Muscle of leg (tissue), 11 donors: ENCODE data around the gene CYB561. TPM values are rescaled to one million over a fixed set of nuclear protein-coding genes. Genes with fewer than 3 reads are reported as not detected.
A peak's percentile ranks its signal among the peaks of the same experiment; 100 is the strongest.

ENCODE experiments used
- DNase-seq: peaks from one replicate; pipeline ENCODE4 v3.0.0; 2013
- H3K27ac ChIP-seq: one replicate; pipeline ENCODE4 v1.5.1; 2013; ENCODE audit warnings: mild to moderate bottlenecking, low read length, control low read depth
- H3K27me3 ChIP-seq: one replicate; pipeline ENCODE4 v1.6.1; 2013; ENCODE audit warnings: low read length; ENCODE audit not compliant: control insufficient read depth, insufficient read depth
- H3K36me3 ChIP-seq: one replicate; pipeline ENCODE4 v1.6.1; 2013; ENCODE audit warnings: low read length; ENCODE audit not compliant: control insufficient read depth, insufficient read depth
- H3K4me1 ChIP-seq: one replicate; pipeline ENCODE4 v1.6.1; 2013; ENCODE audit warnings: low read length; ENCODE audit not compliant: control insufficient read depth, insufficient read depth
- H3K4me3 ChIP-seq: one replicate; pipeline ENCODE4 v1.5.1; 2013; ENCODE audit warnings: low read length, control low read depth
- H3K9me3 ChIP-seq: replicated peaks from 2 replicates; pipeline ENCODE4 v1.6.1; 2013; ENCODE audit warnings: low read depth, low read length; ENCODE audit not compliant: control insufficient read depth
- WGBS: methylation state at CpG from one replicate; pipeline ENCODE4 v1.1.5; 2013; ENCODE audit warnings: missing lambda C conversion rate; ENCODE audit not compliant: insufficient coverage; 5-methylcytosine and 5-hydroxymethylcytosine counted together
- polyA plus RNA-seq, 8 donors: library from polyadenylated mRNA; unstranded; fragments of 120-200 nt; gene quantifications; one replicate each; pipeline versions ENCODE4 v1.2.1 to v1.2.3, GENCODE V29; 2013; ENCODE audit warnings: inconsistent platforms in 1 of 8, low replicate concordance in 1 of 8; ENCODE audit not compliant: insufficient read length in 8 of 8, insufficient read depth in 1 of 8
- total RNA-seq: library from RNA; stranded (reverse); fragments of 120-200 nt; gene quantifications from one replicate; pipeline ENCODE4 v1.2.4, GENCODE V29; 2013

CYB561 gene
- total and polyA plus RNA-seq, 9 donors, result 3.5 to 8.5 (median 5.1) TPM

DNA sequence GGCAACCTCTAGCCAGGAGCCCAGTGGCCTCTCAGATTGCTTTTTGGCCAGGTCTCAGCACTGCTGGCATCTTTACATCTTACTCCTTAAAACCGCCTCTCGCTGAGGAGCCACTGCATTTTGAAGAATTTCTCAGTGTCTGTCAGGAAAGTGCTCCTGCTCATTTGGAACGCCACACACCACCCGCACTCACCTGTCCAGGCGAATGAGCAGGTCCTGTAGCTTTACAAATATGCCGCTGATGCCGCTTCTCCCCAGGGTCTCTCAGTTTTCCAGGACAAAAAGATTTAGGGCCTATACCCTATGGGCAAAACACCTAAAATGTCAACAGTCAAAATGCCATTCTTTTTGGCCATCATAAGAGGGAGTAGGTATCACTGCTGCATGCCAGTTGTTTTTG, 22.1 kb downstream of the CYB561 start:
- WGBS, result 89% methylated on average over 7 of the region's 7 CpGs
- H3K27ac ChIP-seq, result no peak overlapping the region
- no peaks in the 10 kb centered on the region for H3K9me3 ChIP-seq
- no peak overlapping the region for H3K4me3 ChIP-seq
- H3K36me3 ChIP-seq, result peaks cover 72% of the 10 kb centered on the region
- no peaks in the 10 kb centered on the region for H3K27me3 ChIP-seq
- peaks cover 10% of the 10 kb centered on the region for H3K4me1 ChIP-seq
- DNase-seq, result no peak

DNA sequence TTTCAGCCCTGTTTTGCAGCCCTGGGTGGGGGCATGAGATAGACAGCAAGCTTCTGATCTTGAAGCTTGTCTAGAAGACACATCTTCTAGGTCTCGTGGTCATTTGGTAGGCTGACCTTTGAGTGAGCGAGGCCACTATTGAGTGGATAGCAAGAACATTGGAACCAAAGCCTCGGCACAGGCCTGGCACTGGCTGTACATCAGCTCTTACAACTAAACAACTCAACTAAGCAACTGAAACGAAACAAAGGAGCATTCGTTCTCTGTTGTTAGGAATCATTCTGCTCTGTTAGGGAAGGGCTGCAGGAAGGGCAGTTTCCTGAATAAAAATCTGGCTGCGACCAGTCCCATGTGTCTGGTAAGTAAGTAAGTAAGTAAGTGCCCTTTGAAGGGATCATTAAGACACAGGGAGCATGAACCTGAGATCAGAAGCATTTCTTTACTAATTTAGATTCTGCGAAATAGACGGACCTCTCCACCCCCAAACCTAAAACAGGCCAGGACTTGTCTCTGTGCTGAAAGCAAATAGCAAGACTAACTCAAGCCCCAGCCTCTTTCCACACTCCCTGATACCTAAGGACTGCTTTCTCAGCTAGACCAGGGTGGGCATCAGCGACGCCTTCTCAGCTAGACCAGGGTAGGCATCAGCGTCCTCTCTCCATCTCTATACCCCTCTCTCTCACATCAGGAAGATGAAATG, 22.7 kb downstream of the CYB561 start:
- Histone ChIP-seq H3K9me3 (no peaks in the 10 kb centered on the region), H3K27ac (peak overlapping the region; percentile 78), H3K4me3 (no peak overlapping the region), H3K36me3 (peaks cover 78% of the 10 kb centered on the region), H3K4me1 (peaks cover 10% of the 10 kb centered on the region), H3K27me3 (no peaks in the 10 kb centered on the region)
- WGBS, result 87% methylated on average over 5 of the region's 11 CpGs
- DNase-seq, result no peak

DNA sequence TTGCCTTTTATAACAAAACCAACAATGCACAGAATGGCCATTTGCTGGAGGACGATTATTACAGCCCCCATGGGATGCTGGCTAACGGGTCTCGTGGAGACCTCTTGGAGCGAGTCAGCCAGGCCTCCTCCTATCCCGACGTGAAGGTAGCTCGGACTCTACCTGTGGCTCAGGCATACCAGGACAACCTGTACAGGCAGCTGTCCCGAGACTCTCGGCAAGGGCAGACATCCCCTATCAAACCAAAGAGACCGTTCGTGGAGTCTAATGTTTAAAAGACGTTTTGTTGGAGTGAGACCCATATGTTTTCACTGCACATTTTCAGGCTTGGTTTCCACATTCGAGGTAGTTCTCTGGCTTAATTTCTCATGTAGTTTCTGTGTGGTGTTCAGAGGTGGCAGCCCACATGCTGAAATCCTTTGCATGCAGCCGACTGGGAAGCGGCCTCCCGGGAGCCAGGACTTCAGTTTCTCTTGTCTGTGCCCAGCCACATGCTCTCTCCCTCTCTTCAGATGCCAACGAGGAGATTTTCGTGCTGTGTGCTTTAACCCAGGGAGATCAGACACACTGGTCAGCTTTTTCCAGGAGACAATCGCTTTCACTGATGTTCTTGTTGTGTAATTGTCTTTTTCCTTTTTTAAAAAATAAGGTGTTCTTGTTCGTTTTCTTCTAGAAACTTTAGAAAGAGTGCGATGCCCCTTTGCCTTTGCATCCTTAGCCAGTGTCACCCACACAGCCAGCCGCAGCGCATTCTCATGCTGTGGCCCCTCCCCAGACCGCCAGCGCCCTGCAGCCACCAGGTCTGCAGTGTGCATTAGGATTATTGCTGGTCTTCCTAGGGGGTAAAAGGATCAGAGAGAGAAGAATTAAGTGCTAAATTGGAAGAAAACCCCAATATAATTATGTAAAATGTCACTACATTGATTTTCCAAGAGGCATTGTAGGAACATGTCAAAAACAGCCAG, 24.1 kb downstream of the CYB561 start:
- WGBS, result 84% methylated on average over 14 of the region's 25 CpGs
- no peaks in the 10 kb centered on the region for H3K27me3 ChIP-seq
- peaks cover 80% of the 10 kb centered on the region for H3K36me3 ChIP-seq
- no peaks in the 10 kb centered on the region for H3K9me3 ChIP-seq
- no peak overlapping the region for H3K27ac ChIP-seq
- H3K4me3 ChIP-seq, result no peak overlapping the region
- no peak for DNase-seq
- H3K4me1 ChIP-seq, result peaks cover 6% of the 10 kb centered on the region

GRCh38 chr17:63420868-63421680, 25.0 kb downstream of the CYB561 start:
- no peak overlapping the region for H3K27ac ChIP-seq
- no peak overlapping the region for H3K4me3 ChIP-seq
- H3K27me3 ChIP-seq, result no peaks in the 10 kb centered on the region
- H3K36me3 ChIP-seq, result peaks cover 82% of the 10 kb centered on the region
- no peaks in the 10 kb centered on the region for H3K9me3 ChIP-seq
- H3K4me1 ChIP-seq, result peaks cover 6% of the 10 kb centered on the region
- 96% methylated on average over 24 of the region's 25 CpGs for WGBS
- no peak for DNase-seq

DNA sequence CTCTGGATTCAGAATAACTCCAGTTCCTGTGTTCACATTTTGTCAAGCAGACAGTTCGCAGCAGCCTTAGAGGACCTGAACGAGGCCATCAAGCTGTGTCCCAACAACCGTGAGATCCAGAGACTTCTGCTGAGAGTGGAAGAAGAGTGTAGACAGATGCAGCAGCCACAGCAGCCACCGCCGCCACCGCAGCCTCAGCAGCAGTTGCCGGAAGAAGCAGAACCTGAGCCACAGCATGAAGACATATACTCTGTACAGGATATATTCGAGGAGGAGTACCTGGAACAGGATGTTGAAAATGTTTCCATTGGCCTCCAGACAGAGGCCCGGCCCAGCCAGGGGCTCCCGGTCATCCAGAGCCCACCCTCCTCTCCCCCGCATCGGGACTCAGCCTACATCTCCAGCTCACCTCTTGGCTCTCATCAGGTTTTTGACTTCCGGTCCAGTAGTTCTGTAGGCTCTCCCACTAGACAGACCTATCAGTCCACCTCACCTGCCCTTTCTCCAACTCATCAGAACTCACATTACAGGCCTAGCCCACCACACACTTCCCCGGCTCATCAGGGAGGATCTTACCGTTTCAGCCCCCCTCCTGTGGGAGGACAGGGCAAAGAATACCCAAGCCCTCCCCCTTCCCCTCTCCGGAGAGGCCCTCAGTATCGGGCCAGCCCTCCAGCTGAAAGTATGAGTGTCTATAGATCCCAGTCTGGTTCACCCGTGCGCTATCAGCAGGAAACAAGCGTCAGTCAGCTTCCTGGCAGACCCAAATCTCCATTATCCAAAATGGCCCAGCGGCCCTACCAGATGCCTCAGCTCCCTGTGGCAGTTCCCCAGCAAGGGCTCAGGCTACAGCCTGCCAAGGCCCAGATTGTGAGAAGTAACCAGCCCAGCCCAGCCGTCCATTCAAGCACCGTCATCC, 25.9 kb downstream of the CYB561 start:
- 75% methylated on average over 18 of the region's 23 CpGs for WGBS
- no peak overlapping the region for H3K27ac ChIP-seq
- H3K9me3 ChIP-seq, result no peaks in the 10 kb centered on the region
- no peaks in the 10 kb centered on the region for H3K4me1 ChIP-seq
- H3K27me3 ChIP-seq, result no peaks in the 10 kb centered on the region
- H3K4me3 ChIP-seq, result no peak overlapping the region
- no peak for DNase-seq
- peaks cover 86% of the 10 kb centered on the region for H3K36me3 ChIP-seq

GRCh38 chr17:63419398-63419797, 26.7 kb downstream of the CYB561 start:
- no peak for DNase-seq
- no peaks in the 10 kb centered on the region for H3K27me3 ChIP-seq
- no peak overlapping the region for H3K27ac ChIP-seq
- 83% methylated on average over 2 of the region's 2 CpGs for WGBS
- no peaks in the 10 kb centered on the region for H3K9me3 ChIP-seq
- no peak overlapping the region for H3K4me3 ChIP-seq
- H3K4me1 ChIP-seq, result no peaks in the 10 kb centered on the region
- H3K36me3 ChIP-seq, result peaks cover 94% of the 10 kb centered on the region

GRCh38 chr17:63418540-63418939, 27.6 kb downstream of the CYB561 start:
- H3K27ac ChIP-seq, result no peak overlapping the region
- no peak overlapping the region for H3K4me3 ChIP-seq
- H3K9me3 ChIP-seq, result no peaks in the 10 kb centered on the region
- WGBS, result 78% methylated on average over 7 of the region's 8 CpGs
- peaks cover 96% of the 10 kb centered on the region for H3K36me3 ChIP-seq
- no peaks in the 10 kb centered on the region for H3K4me1 ChIP-seq
- DNase-seq, result no peak
- H3K27me3 ChIP-seq, result no peaks in the 10 kb centered on the region

DNA sequence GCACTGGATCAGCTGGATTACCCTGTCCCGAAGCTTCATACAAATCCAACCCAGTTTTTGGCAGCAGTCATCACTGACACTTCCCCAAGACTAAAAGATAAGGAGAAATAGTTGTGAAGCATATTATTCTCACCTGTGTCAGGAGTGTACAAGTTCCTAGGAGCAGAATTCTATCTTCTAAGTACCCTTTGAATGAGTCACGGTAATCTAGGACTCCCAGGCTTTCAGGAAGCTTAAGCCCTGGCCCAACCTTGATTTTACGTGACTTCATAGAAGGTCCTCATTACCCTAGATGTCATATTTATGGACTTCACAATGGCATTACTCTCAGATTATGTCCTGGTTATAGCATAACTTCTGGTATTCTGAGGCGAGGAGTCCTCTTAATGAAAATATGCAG, 31.9 kb downstream of the CYB561 start:
- no peak for DNase-seq
- Histone ChIP-seq H3K36me3 (peaks cover 78% of the 10 kb centered on the region), H3K4me1 (no peaks in the 10 kb centered on the region), H3K9me3 (no peaks in the 10 kb centered on the region), H3K27me3 (no peaks in the 10 kb centered on the region), H3K4me3 (no peak overlapping the region), H3K27ac (no peak overlapping the region)
- WGBS, result 80% methylated on average over 1 of the region's 4 CpGs

DNA sequence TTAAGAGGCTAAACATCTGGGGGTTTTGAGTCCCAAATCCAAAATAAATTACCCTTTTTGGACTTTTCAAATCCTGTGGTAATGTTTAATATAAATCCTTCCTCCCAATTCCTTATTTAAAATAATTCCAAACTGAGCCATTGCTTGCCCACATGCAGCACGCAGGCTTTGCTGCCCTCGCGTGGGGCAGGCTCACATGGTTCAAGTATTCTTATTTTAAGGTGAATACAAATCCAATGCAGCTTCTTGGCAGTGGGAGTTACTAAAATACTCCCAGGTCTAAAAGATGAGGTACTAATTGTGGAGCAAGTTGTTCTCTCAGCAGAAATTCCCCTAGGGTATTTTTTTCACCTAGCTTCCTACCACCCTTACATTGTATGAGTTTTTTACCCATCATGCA, 33.0 kb downstream of the CYB561 start:
- 87% methylated on average over 3 of the region's 3 CpGs for WGBS
- Histone ChIP-seq H3K4me1 (no peaks in the 10 kb centered on the region), H3K9me3 (no peaks in the 10 kb centered on the region), H3K4me3 (no peak overlapping the region), H3K27ac (no peak overlapping the region), H3K36me3 (peaks cover 74% of the 10 kb centered on the region), H3K27me3 (no peaks in the 10 kb centered on the region)
- DNase-seq, result no peak
